WTC11 (cell line): ENCODE results near the gene CCR9. TPM values are rescaled to one million over a fixed set of nuclear protein-coding genes. Genes with fewer than 3 reads are reported as not detected.
A peak's percentile ranks its signal among the peaks of the same experiment; 100 is the strongest.

ENCODE experiments used
- ATAC-seq: fragments of 200-7000 bp; cut with Tn5 transposase; 2 replicates; pipeline ENCODE4 v1.10.0; 2021; ENCODE audit warnings: mild to moderate bottlenecking, moderate library complexity
- CTCF ChIA-PET: fragments of 300-600 bp; sonication (Branson Sonifier 250); formaldehyde crosslinking; loops from one replicate; lab custom pipeline; 2021; ENCODE audit warnings: antibody characterized with exemption; lab: Charles Lee
- POLR2A ChIA-PET: fragments of 350-600 bp; sonication (Branson Sonifier 250); formaldehyde crosslinking; loops from one replicate; lab custom pipeline; 2021; ENCODE audit warnings: antibody characterized with exemption; lab: Charles Lee
- DNase-seq: peaks from one replicate; pipeline ENCODE4 v3.0.0; 2021; ENCODE audit warnings: low spot score
- H3K27ac Mint-ChIP-seq: 2 replicates; pipeline ENCODE4 v1.8.0; 2021; ENCODE audit warnings: mixed read lengths
- H3K27me3 Mint-ChIP-seq: 2 replicates; pipeline ENCODE4 v1.8.0; 2021; ENCODE audit warnings: low read depth, mild to moderate bottlenecking, moderate library complexity, mixed read lengths
- H3K36me3 Mint-ChIP-seq: 2 replicates; pipeline ENCODE4 v1.8.0; 2021; ENCODE audit warnings: mixed read lengths
- H3K4me1 Mint-ChIP-seq: 2 replicates; pipeline ENCODE4 v1.8.0; 2022; ENCODE audit warnings: mixed read lengths
- H3K4me3 Mint-ChIP-seq: 2 replicates; pipeline ENCODE4 v1.8.0; 2021; ENCODE audit warnings: mild to moderate bottlenecking, moderate library complexity, mixed read lengths
- H3K9me3 Mint-ChIP-seq: 2 replicates; pipeline ENCODE4 v1.8.0; 2021; ENCODE audit warnings: mixed read lengths
- CBFB ChIP-seq: sonication (generic); formaldehyde crosslinking; IDR thresholded peaks from 2 replicates; pipeline ENCODE4 v1.8.1; 2022; ENCODE audit warnings: mild to moderate bottlenecking, low read depth, missing genetic modification reagents
- ELF4 ChIP-seq: sonication (generic); formaldehyde crosslinking; IDR thresholded peaks from 2 replicates; pipeline ENCODE4 v1.8.1; 2022; ENCODE audit warnings: low read depth, mild to moderate bottlenecking, moderate library complexity, missing genetic modification reagents
- EMX1 ChIP-seq: fragments of 250-450 bp; sonication (Bioruptor Pico); IDR thresholded peaks from 2 replicates; pipeline ENCODE4 v1.8.0; 2021; ENCODE audit warnings: mild to moderate bottlenecking
- HMGA2 ChIP-seq: fragments of 250-450 bp; sonication (Bioruptor Pico); IDR thresholded peaks from 2 replicates; pipeline ENCODE4 v1.4.0; 2021; ENCODE audit warnings: mild to moderate bottlenecking, moderate library complexity
- ZBTB21 ChIP-seq: sonication (generic); formaldehyde crosslinking; IDR thresholded peaks from 2 replicates; pipeline ENCODE4 v1.8.1; 2023; ENCODE audit warnings: mild to moderate bottlenecking, missing genetic modification reagents, borderline replicate concordance
- ZNF219 ChIP-seq: sonication (generic); formaldehyde crosslinking; IDR thresholded peaks from 2 replicates; pipeline ENCODE4 v1.8.0; 2023; ENCODE audit warnings: missing genetic modification reagents, mild to moderate bottlenecking, borderline replicate concordance
- ZNF671 ChIP-seq: fragments of 250-450 bp; sonication (Bioruptor Pico); IDR thresholded peaks from 2 replicates; pipeline ENCODE4 v1.8.0; 2021; ENCODE audit warnings: mild to moderate bottlenecking
- total RNA-seq: library from RNA; stranded (reverse); gene quantifications from 3 replicates; pipeline ENCODE4 v1.2.3, GENCODE V29; 2021
- TF ChIP-seq, protein P1 (sequence below): sonication (generic); formaldehyde crosslinking; IDR thresholded peaks from 2 replicates; pipeline ENCODE4 v1.8.1; 2023; ENCODE audit warnings: mild to moderate bottlenecking, missing genetic modification reagents, moderate library complexity
- TF ChIP-seq, protein P2 (sequence below): fragments of 200-600 bp; IDR thresholded peaks from 2 replicates; pipeline ENCODE4 v1.8.0; 2022; ENCODE audit warnings: antibody characterized with exemption
- TF ChIP-seq, protein P3 (sequence below): sonication (generic); formaldehyde crosslinking; IDR thresholded peaks from 2 replicates; pipeline ENCODE4 v1.8.1; 2022; ENCODE audit warnings: low read depth, missing genetic modification reagents, borderline replicate concordance
- TF ChIP-seq, protein P4 (sequence below): sonication (generic); formaldehyde crosslinking; conservative IDR thresholded peaks from 2 replicates; pipeline ENCODE4 v1.8.1; 2022; ENCODE audit warnings: mild to moderate bottlenecking, missing genetic modification reagents
- TF ChIP-seq, protein P5 (sequence below): fragments of 250-450 bp; sonication (Bioruptor Pico); IDR thresholded peaks from 2 replicates; pipeline ENCODE4 v1.9.0; 2021; ENCODE audit warnings: mild to moderate bottlenecking
- TF ChIP-seq, protein P6 (sequence below): sonication (generic); formaldehyde crosslinking; IDR thresholded peaks from 2 replicates; pipeline ENCODE4 v1.8.0; 2022; ENCODE audit warnings: mild to moderate bottlenecking, missing genetic modification reagents
- TF ChIP-seq, protein P7 (sequence below): sonication (generic); formaldehyde crosslinking; IDR thresholded peaks from 2 replicates; pipeline ENCODE4 v1.8.1; 2022; ENCODE audit warnings: missing genetic modification reagents, borderline replicate concordance

CCR9 gene
- total RNA-seq, 1 experiment from 2014 or later: not detected

DNA sequence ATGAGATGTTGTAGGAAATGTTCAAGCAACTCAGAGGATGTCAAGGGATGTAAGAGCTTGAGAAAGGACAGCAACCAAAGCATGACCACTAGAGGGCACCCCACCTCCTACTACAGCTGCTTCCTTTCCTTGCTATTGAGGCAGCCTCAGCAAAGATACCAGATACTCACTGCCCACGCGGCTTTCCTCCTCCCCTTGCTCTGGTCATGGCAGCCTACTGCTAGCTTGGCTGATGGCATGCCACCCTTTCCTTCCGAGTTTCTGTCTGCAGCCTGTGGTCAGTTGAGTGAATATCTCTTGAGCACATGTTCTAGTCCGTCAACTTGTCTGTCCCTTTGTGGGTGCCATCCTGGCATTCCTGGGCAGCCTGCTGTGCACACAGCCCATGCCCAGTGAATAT lies 52.5 kb downstream of the CCR9 start:
- no peak overlapping the region for H3K4me3 Mint-ChIP-seq
- H3K9me3 Mint-ChIP-seq: peaks cover 6% of the 10 kb centered on the region; the same call in 1 of the 2 replicates
- ATAC-seq: peak; percentile 91
- POLR2A ChIA-PET: no interaction called here
- TF ChIP-seq, protein P1, sequence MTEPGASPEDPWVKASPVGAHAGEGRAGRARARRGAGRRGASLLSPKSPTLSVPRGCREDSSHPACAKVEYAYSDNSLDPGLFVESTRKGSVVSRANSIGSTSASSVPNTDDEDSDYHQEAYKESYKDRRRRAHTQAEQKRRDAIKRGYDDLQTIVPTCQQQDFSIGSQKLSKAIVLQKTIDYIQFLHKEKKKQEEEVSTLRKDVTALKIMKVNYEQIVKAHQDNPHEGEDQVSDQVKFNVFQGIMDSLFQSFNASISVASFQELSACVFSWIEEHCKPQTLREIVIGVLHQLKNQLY (CRISPR knock-in tag): no peak
- TF ChIP-seq, protein P2, sequence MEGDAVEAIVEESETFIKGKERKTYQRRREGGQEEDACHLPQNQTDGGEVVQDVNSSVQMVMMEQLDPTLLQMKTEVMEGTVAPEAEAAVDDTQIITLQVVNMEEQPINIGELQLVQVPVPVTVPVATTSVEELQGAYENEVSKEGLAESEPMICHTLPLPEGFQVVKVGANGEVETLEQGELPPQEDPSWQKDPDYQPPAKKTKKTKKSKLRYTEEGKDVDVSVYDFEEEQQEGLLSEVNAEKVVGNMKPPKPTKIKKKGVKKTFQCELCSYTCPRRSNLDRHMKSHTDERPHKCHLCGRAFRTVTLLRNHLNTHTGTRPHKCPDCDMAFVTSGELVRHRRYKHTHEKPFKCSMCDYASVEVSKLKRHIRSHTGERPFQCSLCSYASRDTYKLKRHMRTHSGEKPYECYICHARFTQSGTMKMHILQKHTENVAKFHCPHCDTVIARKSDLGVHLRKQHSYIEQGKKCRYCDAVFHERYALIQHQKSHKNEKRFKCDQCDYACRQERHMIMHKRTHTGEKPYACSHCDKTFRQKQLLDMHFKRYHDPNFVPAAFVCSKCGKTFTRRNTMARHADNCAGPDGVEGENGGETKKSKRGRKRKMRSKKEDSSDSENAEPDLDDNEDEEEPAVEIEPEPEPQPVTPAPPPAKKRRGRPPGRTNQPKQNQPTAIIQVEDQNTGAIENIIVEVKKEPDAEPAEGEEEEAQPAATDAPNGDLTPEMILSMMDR: peak; percentile 77
- TF ChIP-seq, all 79 proteins: peak for 1
- Mint-ChIP-seq H3K4me1 (peaks cover 17% of the 10 kb centered on the region), H3K36me3 (peaks cover 38% of the 10 kb centered on the region), H3K27me3 (no peaks in the 10 kb centered on the region), H3K27ac (0 out of 2 replicates have a peak overlapping the region, but pooled peaks have one; percentile 6)
- DNase-seq: peak; percentile 81
- CTCF ChIA-PET: interaction anchor here (0.5 to 4.0 kb wide), 38 partner anchors 8 to 511 kb away, joined by 3 to 30 read pairs (median 4); partner anchors contain the start of genes CCR1, CCR9, FYCO1 and XCR1

DNA sequence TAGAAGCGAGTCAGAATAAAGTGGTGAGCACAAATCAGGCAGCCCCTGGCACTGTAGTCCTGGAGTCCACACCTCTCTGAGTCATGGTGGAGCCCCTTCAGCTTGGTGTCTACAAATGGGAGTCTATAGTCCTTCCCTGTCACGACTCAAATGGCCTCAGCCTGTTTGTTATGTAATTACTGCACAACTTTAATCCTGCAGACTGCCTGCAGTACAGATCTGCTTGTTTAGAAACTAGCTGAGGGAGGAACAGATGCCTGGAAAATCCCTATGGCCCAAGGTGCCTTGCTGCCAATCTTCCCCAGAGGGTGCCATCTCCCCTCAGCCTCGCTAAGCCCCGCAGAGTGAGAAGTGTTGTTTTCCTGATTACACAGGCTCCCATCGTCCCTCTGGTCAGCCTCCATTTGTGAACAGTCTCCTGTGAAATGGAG lies 53.0 kb downstream of the CCR9 start:
- H3K27ac Mint-ChIP-seq: no peak overlapping the region
- ChIA-PET POLR2A (no interaction called here), CTCF (interaction anchor here (0.5 to 4.0 kb wide), 30 partner anchors 8 to 510 kb away, joined by 3 to 30 read pairs (median 4); partner anchors contain the start of genes CCR1, CCR9 and FYCO1)
- peaks cover 6% of the 10 kb centered on the region; the same call in 1 of the 2 replicates for H3K9me3 Mint-ChIP-seq
- ATAC-seq (peak; percentile 12), DNase-seq (no peak)
- H3K36me3 Mint-ChIP-seq: peaks cover 33% of the 10 kb centered on the region
- TF ChIP-seq, protein P3, sequence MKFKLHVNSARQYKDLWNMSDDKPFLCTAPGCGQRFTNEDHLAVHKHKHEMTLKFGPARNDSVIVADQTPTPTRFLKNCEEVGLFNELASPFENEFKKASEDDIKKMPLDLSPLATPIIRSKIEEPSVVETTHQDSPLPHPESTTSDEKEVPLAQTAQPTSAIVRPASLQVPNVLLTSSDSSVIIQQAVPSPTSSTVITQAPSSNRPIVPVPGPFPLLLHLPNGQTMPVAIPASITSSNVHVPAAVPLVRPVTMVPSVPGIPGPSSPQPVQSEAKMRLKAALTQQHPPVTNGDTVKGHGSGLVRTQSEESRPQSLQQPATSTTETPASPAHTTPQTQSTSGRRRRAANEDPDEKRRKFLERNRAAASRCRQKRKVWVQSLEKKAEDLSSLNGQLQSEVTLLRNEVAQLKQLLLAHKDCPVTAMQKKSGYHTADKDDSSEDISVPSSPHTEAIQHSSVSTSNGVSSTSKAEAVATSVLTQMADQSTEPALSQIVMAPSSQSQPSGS (CRISPR knock-in tag): no peak
- no peak for TF ChIP-seq EMX1
- TF ChIP-seq ZNF219: no peak
- no peak for TF ChIP-seq HMGA2
- no peak for TF ChIP-seq ZNF671
- TF ChIP-seq, protein P4, sequence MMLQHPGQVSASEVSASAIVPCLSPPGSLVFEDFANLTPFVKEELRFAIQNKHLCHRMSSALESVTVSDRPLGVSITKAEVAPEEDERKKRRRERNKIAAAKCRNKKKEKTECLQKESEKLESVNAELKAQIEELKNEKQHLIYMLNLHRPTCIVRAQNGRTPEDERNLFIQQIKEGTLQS (CRISPR knock-in tag): no peak
- no peak for TF ChIP-seq ZBTB21
- TF ChIP-seq CBFB: no peak
- TF ChIP-seq, protein P5, sequence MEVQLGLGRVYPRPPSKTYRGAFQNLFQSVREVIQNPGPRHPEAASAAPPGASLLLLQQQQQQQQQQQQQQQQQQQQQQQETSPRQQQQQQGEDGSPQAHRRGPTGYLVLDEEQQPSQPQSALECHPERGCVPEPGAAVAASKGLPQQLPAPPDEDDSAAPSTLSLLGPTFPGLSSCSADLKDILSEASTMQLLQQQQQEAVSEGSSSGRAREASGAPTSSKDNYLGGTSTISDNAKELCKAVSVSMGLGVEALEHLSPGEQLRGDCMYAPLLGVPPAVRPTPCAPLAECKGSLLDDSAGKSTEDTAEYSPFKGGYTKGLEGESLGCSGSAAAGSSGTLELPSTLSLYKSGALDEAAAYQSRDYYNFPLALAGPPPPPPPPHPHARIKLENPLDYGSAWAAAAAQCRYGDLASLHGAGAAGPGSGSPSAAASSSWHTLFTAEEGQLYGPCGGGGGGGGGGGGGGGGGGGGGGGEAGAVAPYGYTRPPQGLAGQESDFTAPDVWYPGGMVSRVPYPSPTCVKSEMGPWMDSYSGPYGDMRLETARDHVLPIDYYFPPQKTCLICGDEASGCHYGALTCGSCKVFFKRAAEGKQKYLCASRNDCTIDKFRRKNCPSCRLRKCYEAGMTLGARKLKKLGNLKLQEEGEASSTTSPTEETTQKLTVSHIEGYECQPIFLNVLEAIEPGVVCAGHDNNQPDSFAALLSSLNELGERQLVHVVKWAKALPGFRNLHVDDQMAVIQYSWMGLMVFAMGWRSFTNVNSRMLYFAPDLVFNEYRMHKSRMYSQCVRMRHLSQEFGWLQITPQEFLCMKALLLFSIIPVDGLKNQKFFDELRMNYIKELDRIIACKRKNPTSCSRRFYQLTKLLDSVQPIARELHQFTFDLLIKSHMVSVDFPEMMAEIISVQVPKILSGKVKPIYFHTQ (CRISPR knock-in tag): no peak
- TF ChIP-seq, protein P6, sequence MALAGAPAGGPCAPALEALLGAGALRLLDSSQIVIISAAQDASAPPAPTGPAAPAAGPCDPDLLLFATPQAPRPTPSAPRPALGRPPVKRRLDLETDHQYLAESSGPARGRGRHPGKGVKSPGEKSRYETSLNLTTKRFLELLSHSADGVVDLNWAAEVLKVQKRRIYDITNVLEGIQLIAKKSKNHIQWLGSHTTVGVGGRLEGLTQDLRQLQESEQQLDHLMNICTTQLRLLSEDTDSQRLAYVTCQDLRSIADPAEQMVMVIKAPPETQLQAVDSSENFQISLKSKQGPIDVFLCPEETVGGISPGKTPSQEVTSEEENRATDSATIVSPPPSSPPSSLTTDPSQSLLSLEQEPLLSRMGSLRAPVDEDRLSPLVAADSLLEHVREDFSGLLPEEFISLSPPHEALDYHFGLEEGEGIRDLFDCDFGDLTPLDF (CRISPR knock-in tag): no peak
- TF ChIP-seq, protein P7, sequence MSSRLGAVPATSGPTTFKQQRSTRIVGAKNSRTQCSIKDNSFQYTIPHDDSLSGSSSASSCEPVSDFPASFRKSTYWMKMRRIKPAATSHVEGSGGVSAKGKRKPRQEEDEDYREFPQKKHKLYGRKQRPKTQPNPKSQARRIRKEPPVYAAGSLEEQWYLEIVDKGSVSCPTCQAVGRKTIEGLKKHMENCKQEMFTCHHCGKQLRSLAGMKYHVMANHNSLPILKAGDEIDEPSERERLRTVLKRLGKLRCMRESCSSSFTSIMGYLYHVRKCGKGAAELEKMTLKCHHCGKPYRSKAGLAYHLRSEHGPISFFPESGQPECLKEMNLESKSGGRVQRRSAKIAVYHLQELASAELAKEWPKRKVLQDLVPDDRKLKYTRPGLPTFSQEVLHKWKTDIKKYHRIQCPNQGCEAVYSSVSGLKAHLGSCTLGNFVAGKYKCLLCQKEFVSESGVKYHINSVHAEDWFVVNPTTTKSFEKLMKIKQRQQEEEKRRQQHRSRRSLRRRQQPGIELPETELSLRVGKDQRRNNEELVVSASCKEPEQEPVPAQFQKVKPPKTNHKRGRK (CRISPR knock-in tag): no peak
- TF ChIP-seq ELF4 (CRISPR knock-in tag): no peak
- peaks cover 17% of the 10 kb centered on the region for H3K4me1 Mint-ChIP-seq
- no peak overlapping the region for H3K4me3 Mint-ChIP-seq
- no peaks in the 10 kb centered on the region for H3K27me3 Mint-ChIP-seq
